Superior temporal gyrus (tissue), 1 donor: Measurements from ENCODE around the gene CLEC14A.

Source experiments
- DNase-seq: peaks from one replicate; pipeline ENCODE4 v3.0.0-alpha.2; 2016; ENCODE audit errors: extremely low spot score

The CLEC14A gene

GRCh38 chr14:38255673-38256532 lies at the start of gene CLEC14A:
Gene CLEC14A (minus strand): TSS chr14:38256093. CDS start chr14:38256022, 71 bp downstream.
- DNase-seq, result no peak

- DNase-seq, result no peak
These were observed 47.1 kb upstream of the CLEC14A start for GRCh38 chr14:38302966-38303365.

GRCh38 chr14:38302034-38302433 lies 46.1 kb upstream of the CLEC14A start:
- no peak for DNase-seq

- no peak for DNase-seq
These were observed 41.8 kb upstream of the CLEC14A start for GRCh38 chr14:38297681-38298080.

- no peak for DNase-seq
These were observed 36.0 kb upstream of the CLEC14A start for GRCh38 chr14:38291681-38292467.

GRCh38 chr14:38290601-38291188 lies 34.8 kb upstream of the CLEC14A start:
- DNase-seq, result no peak

GRCh38 chr14:38286452-38286851 lies 30.6 kb upstream of the CLEC14A start:
- no peak for DNase-seq

GRCh38 chr14:38285962-38286361 lies 30.1 kb upstream of the CLEC14A start:
- DNase-seq, result no peak

- DNase-seq, result no peak
These were observed 27.0 kb upstream of the CLEC14A start for GRCh38 chr14:38282936-38283335.

GRCh38 chr14:38280081-38280480 lies 24.2 kb upstream of the CLEC14A start:
- DNase-seq, result no peak

GRCh38 chr14:38279572-38279971 lies 23.7 kb upstream of the CLEC14A start:
- no peak for DNase-seq

GRCh38 chr14:38278035-38278434 lies 22.1 kb upstream of the CLEC14A start:
- no peak for DNase-seq

GRCh38 chr14:38262844-38263243 lies 7.0 kb upstream of the CLEC14A start:
- DNase-seq, result no peak

GRCh38 chr14:38261620-38262019 lies 5.7 kb upstream of the CLEC14A start:
- DNase-seq, result no peak

GRCh38 chr14:38257507-38257906 lies 1.6 kb upstream of the CLEC14A start:
- DNase-seq, result no peak

- DNase-seq, result no peak
These were observed 594 bp upstream of the CLEC14A start for GRCh38 chr14:38256533-38256840.

- no peak for DNase-seq
These were observed 553 bp downstream of the CLEC14A start for GRCh38 chr14:38255408-38255672.

- DNase-seq, result no peak
These were observed 1.1 kb downstream of the CLEC14A start for GRCh38 chr14:38254571-38255407.

GRCh38 chr14:38253676-38254075 lies 2.2 kb downstream of the CLEC14A start:
- no peak for DNase-seq

- no peak for DNase-seq
These were observed 3.7 kb downstream of the CLEC14A start for GRCh38 chr14:38252066-38252710.

- no peak for DNase-seq
These were observed 5.6 kb downstream of the CLEC14A start for GRCh38 chr14:38250331-38250730.
